ENCODE measurements around the gene RPP14. TPM values are rescaled to one million over a fixed set of nuclear protein-coding genes. Genes with fewer than 3 reads are reported as not detected.

Gene RPP14
- total and polyA plus RNA-seq, 9 donors, result 7.9 to 18.8 (median 15.0) TPM

- H3K36me3 ChIP-seq, result no peaks in the 10 kb centered on the region
- H3K4me3 ChIP-seq, result no peak overlapping the region
- TF ChIP-seq CTCF (IDR thresholded peaks at IDR 0.05) (no peak), POLR2A (IDR thresholded peaks at IDR 0.05) (no peak), EP300 (IDR thresholded peaks at IDR 0.05) (no peak)
- no peaks in the 10 kb centered on the region for H3K27me3 ChIP-seq
- peaks cover 5% of the 10 kb centered on the region for H3K4me1 ChIP-seq (ENCODE audit: insufficient read depth)
- H3K27ac ChIP-seq, result no peak overlapping the region
- WGBS, 3 donors, result 88 to 95% (median 93%) methylated on average over 3 of the region's 3 CpGs
- H3K9me3 ChIP-seq, result no peaks in the 10 kb centered on the region
- DNase-seq, result no peak
- intact Hi-C loops (cut with DNase I), result no loop called here
These were observed 35.3 kb downstream of the RPP14 start for GRCh38 chr3:58341376-58341775.

- H3K4me3 ChIP-seq, result no peak overlapping the region
- H3K36me3 ChIP-seq, result no peaks in the 10 kb centered on the region
- TF ChIP-seq CTCF (IDR thresholded peaks at IDR 0.05) (no peak), EP300 (IDR thresholded peaks at IDR 0.05) (no peak), POLR2A (IDR thresholded peaks at IDR 0.05) (no peak)
- no peak overlapping the region for H3K27ac ChIP-seq
- intact Hi-C loops (cut with DNase I), result no loop called here
- H3K4me1 ChIP-seq (ENCODE audit: insufficient read depth), result peaks cover 2% of the 10 kb centered on the region
- no peaks in the 10 kb centered on the region for H3K27me3 ChIP-seq
- WGBS, 3 donors, result 71 to 81% (median 71%) methylated on average over 5 of the region's 5 CpGs
- H3K9me3 ChIP-seq, result no peaks in the 10 kb centered on the region
- no peak for DNase-seq
These were observed 36.6 kb downstream of the RPP14 start for GRCh38 chr3:58342676-58343075.

- DNase-seq, result no peak
- intact Hi-C loops (cut with DNase I), result no loop called here
- H3K27ac ChIP-seq, result no peak overlapping the region
- H3K4me3 ChIP-seq, result no peak overlapping the region
- TF ChIP-seq EP300 (IDR thresholded peaks at IDR 0.05) (no peak), CTCF (IDR thresholded peaks at IDR 0.05) (no peak), POLR2A (IDR thresholded peaks at IDR 0.05) (no peak)
- no peaks in the 10 kb centered on the region for H3K36me3 ChIP-seq
- no peaks in the 10 kb centered on the region for H3K9me3 ChIP-seq
- H3K27me3 ChIP-seq, result no peaks in the 10 kb centered on the region
- WGBS, 3 donors, result 91 to 95% (median 95%) methylated on average over 4 of the region's 4 CpGs
- H3K4me1 ChIP-seq (ENCODE audit: insufficient read depth), result peaks cover 6% of the 10 kb centered on the region
These were observed 39.4 kb downstream of the RPP14 start for GRCh38 chr3:58345457-58345856.

GRCh38 chr3:58346368-58346767 is 40.3 kb downstream of the RPP14 start:
- no peak overlapping the region for H3K27ac ChIP-seq
- H3K27me3 ChIP-seq, result no peaks in the 10 kb centered on the region
- no peaks in the 10 kb centered on the region for H3K36me3 ChIP-seq
- H3K4me1 ChIP-seq (ENCODE audit: insufficient read depth), result peaks cover 6% of the 10 kb centered on the region
- H3K9me3 ChIP-seq, result no peaks in the 10 kb centered on the region
- DNase-seq, result no peak
- intact Hi-C loops (cut with DNase I), result no loop called here
- H3K4me3 ChIP-seq, result no peak overlapping the region
- 50 to 93% (median 68%) methylated on average over 2 of the region's 2 CpGs for WGBS, 3 donors
- no peak for TF ChIP-seq EP300 (IDR thresholded peaks at IDR 0.05)
- TF ChIP-seq POLR2A (IDR thresholded peaks at IDR 0.05), result no peak
- no peak for TF ChIP-seq CTCF (IDR thresholded peaks at IDR 0.05)

- Histone ChIP-seq H3K9me3 (no peaks in the 10 kb centered on the region), H3K36me3 (no peaks in the 10 kb centered on the region), H3K27me3 (no peaks in the 10 kb centered on the region), H3K27ac (no peak overlapping the region), H3K4me1 (ENCODE audit: insufficient read depth) (peaks cover 4% of the 10 kb centered on the region), H3K4me3 (no peak overlapping the region)
- no peak for DNase-seq
- TF ChIP-seq EP300 (IDR thresholded peaks at IDR 0.05), result no peak
- no peak for TF ChIP-seq CTCF (IDR thresholded peaks at IDR 0.05)
- no peak for TF ChIP-seq POLR2A (IDR thresholded peaks at IDR 0.05)
- 93 to 96% (median 96%) methylated on average over 7 of the region's 7 CpGs for WGBS, 3 donors
- intact Hi-C loops (cut with DNase I), result no loop called here
These were observed 41.9 kb downstream of the RPP14 start for GRCh38 chr3:58347984-58348383.

Measured in ovary (tissue), 9 donors.